ENCODE data around the gene THSD4.

The THSD4 gene

GRCh38 chr15:71780115-71780976 lies 665.1 kb downstream of the THSD4 start:
- DNase-seq = peak; percentile 47 to 59 (median 55)

GRCh38 chr15:71781179-71781964 lies 666.1 kb downstream of the THSD4 start:
- no peak for DNase-seq

GRCh38 chr15:71781965-71782265 lies 666.6 kb downstream of the THSD4 start:
- no peak for DNase-seq

- no peak for DNase-seq
Observed at GRCh38 chr15:71782422-71783165, 667.3 kb downstream of the THSD4 start.

- DNase-seq = peak in 2 of 3 donors; percentile 22 to 40
Observed at GRCh38 chr15:71784719-71785118, 669.4 kb downstream of the THSD4 start.

- no peak for DNase-seq
Observed at GRCh38 chr15:71785996-71786395, 670.7 kb downstream of the THSD4 start.

GRCh38 chr15:71786673-71787072 lies 671.4 kb downstream of the THSD4 start:
- DNase-seq = no peak

GRCh38 chr15:71788646-71789579 lies 673.6 kb downstream of the THSD4 start:
- no peak for DNase-seq

GRCh38 chr15:71789616-71790015 lies 674.3 kb downstream of the THSD4 start:
- DNase-seq = no peak

- no peak for DNase-seq
Observed at GRCh38 chr15:71790081-71790480, 674.8 kb downstream of the THSD4 start.

GRCh38 chr15:71791975-71792374 lies 676.7 kb downstream of the THSD4 start:
- DNase-seq = no peak

- DNase-seq = no peak
Observed at GRCh38 chr15:71792521-71792920, 677.2 kb downstream of the THSD4 start.

- no peak for DNase-seq
Observed at GRCh38 chr15:71798641-71799040, 683.4 kb downstream of the THSD4 start.

- DNase-seq = no peak
Observed at GRCh38 chr15:71800190-71800589, 684.9 kb downstream of the THSD4 start.

- peak; percentile 54 to 67 (median 60) for DNase-seq
Observed at GRCh38 chr15:71800835-71801745, 685.8 kb downstream of the THSD4 start.

GRCh38 chr15:71801935-71802655 lies 686.8 kb downstream of the THSD4 start:
- peak in 2 of 3 donors; percentile 16 to 22 for DNase-seq

- DNase-seq = peak; percentile 30 to 69 (median 43)
Observed at GRCh38 chr15:71802770-71803169, 687.5 kb downstream of the THSD4 start.

GRCh38 chr15:71804226-71804625 lies 689.0 kb downstream of the THSD4 start:
- DNase-seq = no peak

- DNase-seq = no peak
Observed at GRCh38 chr15:71804695-71805470, 689.6 kb downstream of the THSD4 start.
